Measurements from ENCODE around the gene PRAMEF5.
"Not testable (repeated sequence)": the region's sequence is repeated elsewhere in the genome, so short reads cannot be mapped to it uniquely, and the experiment has no call there.

The PRAMEF5 gene

GRCh38 chr1:13279617-13280016, 25.6 kb downstream of the PRAMEF5 start:
- not testable (repeated sequence) for DNase-seq

DNA sequence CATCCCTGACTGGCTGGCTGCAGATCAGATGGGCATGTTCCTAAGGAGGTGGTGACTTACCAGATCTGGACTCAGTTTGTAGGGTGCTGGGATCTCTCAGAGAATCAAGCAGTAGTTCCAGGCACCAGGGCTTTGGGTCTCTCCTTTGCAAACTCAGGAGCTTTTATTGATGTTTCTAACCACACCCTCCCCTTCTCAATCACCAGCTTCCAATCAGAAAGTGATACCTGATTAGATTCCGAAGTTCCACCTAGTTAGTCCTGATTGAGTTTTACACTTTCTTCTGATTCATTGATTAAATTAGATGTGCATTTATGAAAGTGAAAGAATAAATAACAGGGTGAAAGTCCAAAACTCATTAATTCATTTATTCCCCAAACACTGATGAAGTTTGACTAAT, 31.0 kb downstream of the PRAMEF5 start, which contains the start of gene PRAMEF8:
Gene PRAMEF8 (minus strand): TSS at position 101 of the 400 bp plus-strand sequence. CDS start 1,046 bp downstream, outside the sequence.
- not testable (repeated sequence) for DNase-seq

- not testable (repeated sequence) for DNase-seq
Observed at GRCh38 chr1:13289030-13289429, 35.0 kb downstream of the PRAMEF5 start.

DNA sequence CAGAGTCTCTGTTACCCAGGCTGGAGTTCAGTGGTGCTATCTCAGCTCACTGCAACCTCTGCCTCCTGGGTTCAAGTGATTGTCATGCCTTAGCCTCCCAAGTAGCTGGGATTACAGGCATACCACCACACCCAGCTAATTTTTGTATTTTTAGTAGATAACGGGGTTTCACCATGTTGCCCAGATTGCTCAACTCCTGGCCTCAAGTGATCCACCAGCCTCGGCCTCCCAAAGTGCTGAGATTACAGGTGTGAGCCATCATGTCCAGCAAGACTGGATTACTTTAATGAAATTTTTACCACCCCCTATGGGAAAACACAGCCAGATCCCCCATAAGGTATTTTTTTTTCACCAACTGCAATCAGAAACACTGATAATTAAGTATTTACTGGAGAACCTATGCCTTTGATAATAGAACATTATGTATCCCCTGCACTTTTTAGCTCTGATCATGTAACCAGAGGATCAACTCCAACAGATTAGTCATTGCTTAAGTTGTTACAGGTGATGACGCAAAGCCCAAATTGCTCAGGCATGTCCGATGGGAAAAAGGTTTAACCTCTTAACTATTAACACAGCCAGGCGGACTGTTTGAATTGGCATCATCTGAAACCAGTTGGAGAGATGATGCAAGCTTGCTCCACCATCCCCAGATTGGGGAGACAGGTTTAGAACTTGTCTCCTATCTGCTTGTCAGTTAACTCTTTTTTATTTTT, 43.4 kb downstream of the PRAMEF5 start:
- not testable (repeated sequence) for DNase-seq

DNA sequence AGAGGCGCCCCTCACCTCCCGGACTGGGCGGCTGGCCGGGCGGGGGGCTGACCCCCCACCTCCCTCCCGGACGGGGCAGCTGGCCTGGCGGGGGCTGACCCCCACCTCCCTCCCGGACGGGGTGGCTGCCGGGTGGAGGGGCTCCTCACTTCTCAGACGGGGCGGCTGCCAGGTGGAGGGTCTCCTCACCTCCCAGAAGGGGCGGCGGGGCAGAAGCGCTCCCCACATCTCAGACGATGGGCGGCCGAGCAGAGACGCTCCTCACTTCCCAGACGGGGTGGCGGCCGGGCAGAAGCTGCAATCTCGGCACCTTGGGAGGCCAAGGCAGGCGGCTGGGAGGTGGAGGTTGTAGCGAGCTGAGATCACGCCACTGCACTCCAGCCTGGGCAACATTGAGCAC, 44.7 kb downstream of the PRAMEF5 start:
- DNase-seq = not testable (repeated sequence)

GRCh38 chr1:13302197-13302596, 48.2 kb downstream of the PRAMEF5 start:
- not testable (repeated sequence) for DNase-seq

GRCh38 chr1:13303239-13303638, 49.2 kb downstream of the PRAMEF5 start, which contains the start of gene PRAMEF33:
PRAMEF33 (plus strand) TSS chr1:13303539; CDS start chr1:13305955, 2,416 bp downstream.
- not testable (repeated sequence) for DNase-seq
